Neural cell (in vitro differentiated cells): ENCODE results near the gene SPAG16. TPM values are rescaled to one million over a fixed set of nuclear protein-coding genes. Genes with fewer than 3 reads are reported as not detected.

Source experiments
- H2AFZ ChIP-seq: fragments of 200-600, 300-800 bp; sonication (generic), shearing (Covaris generic); 2 replicates; pipeline ENCODE4 v1.6.0; 2014; ENCODE audit warnings: low read depth, mild to moderate bottlenecking, antibody characterized with exemption, low read length, moderate library complexity
- H3F3A ChIP-seq: fragments of 200-600 bp; shearing (Covaris generic); 2 replicates; pipeline ENCODE4 v1.6.1; 2016; ENCODE audit warnings: mild to moderate bottlenecking, moderate library complexity, mixed read lengths, antibody characterized with exemption, low read length; ENCODE audit not compliant: insufficient read depth, poor library complexity, severe bottlenecking
- H3K27ac ChIP-seq: fragments of 200-600, 300-800 bp; sonication (generic), shearing (Covaris generic); 2 replicates; pipeline ENCODE4 v1.5.1; 2014; ENCODE audit warnings: mild to moderate bottlenecking, low read length, moderate library complexity
- H3K27me3 ChIP-seq: fragments of 300-800, 200-600 bp; sonication (generic), shearing (Covaris generic); 2 replicates; pipeline ENCODE4 v1.6.0; 2014; ENCODE audit warnings: mild to moderate bottlenecking, low read depth, low read length, moderate library complexity; ENCODE audit not compliant: insufficient read depth
- H3K36me3 ChIP-seq: fragments of 300-800, 200-600 bp; sonication (generic), shearing (Covaris generic); 2 replicates; pipeline ENCODE4 v1.5.1; 2014; ENCODE audit warnings: mild to moderate bottlenecking, antibody characterized with exemption, low read length, moderate library complexity; ENCODE audit not compliant: insufficient read depth
- H3K4me2 ChIP-seq: fragments of 300-800, 200-600 bp; sonication (generic), shearing (Covaris generic); 2 replicates; pipeline ENCODE4 v1.6.0; 2014; ENCODE audit warnings: mild to moderate bottlenecking, low read length
- H3K4me3 ChIP-seq: fragments of 300-800, 200-600 bp; sonication (generic), shearing (Covaris generic); 2 replicates; pipeline ENCODE4 v1.5.1; 2014; ENCODE audit warnings: mild to moderate bottlenecking, low read length, moderate library complexity
- H3K79me2 ChIP-seq: fragments of 200-600 bp; shearing (Covaris generic); replicated peaks from 2 replicates; pipeline ENCODE4 v1.6.0; 2014; ENCODE audit warnings: mild to moderate bottlenecking, low read length, moderate library complexity; ENCODE audit not compliant: insufficient read depth
- H3K9ac ChIP-seq: fragments of 300-800, 200-600 bp; sonication (generic), shearing (Covaris generic); 2 replicates; pipeline ENCODE4 v1.6.1; 2016; ENCODE audit warnings: mild to moderate bottlenecking, low read length, mixed read lengths
- H3K9me2 ChIP-seq: fragments of 200-600 bp; shearing (Covaris generic); 2 replicates; pipeline ENCODE4 v1.6.1; 2016; ENCODE audit warnings: mild to moderate bottlenecking, low read length, mixed read lengths; ENCODE audit not compliant: insufficient read depth
- H3K9me3 ChIP-seq: fragments of 200-600, 300-800 bp; sonication (generic), shearing (Covaris generic); 2 replicates; pipeline ENCODE4 v1.6.1; 2016; ENCODE audit warnings: mild to moderate bottlenecking, mixed run types, low read length, moderate library complexity, mixed read lengths
- H4K20me1 ChIP-seq: fragments of 200-600 bp; shearing (Covaris generic); 2 replicates; pipeline ENCODE4 v1.6.1; 2016; ENCODE audit warnings: mild to moderate bottlenecking, mixed run types; ENCODE audit not compliant: insufficient read depth
- EP300 ChIP-seq: fragments of 450-650 bp; conservative IDR thresholded peaks from 2 replicates; pipeline ENCODE4 v1.6.1; 2014; ENCODE audit warnings: antibody characterized with exemption, mild to moderate bottlenecking, moderate library complexity; ENCODE audit not compliant: poor library complexity, severe bottlenecking
- EZH2 ChIP-seq: fragments of 200-600, 300-800 bp; shearing (Covaris generic), sonication (generic); IDR thresholded peaks from 2 replicates; pipeline ENCODE4 v1.6.1; 2014; ENCODE audit warnings: antibody characterized with exemption, low read length, borderline replicate concordance, mild to moderate bottlenecking; ENCODE audit not compliant: insufficient read depth, poor library complexity, severe bottlenecking
- MXI1 ChIP-seq: fragments of 450-650 bp; conservative IDR thresholded peaks from 2 replicates; pipeline ENCODE4 v1.6.1; 2014; ENCODE audit warnings: antibody characterized with exemption, mild to moderate bottlenecking; ENCODE audit not compliant: poor library complexity, severe bottlenecking
- POLR2AphosphoS5 ChIP-seq: IDR thresholded peaks from 2 replicates; pipeline ENCODE4 v1.6.1; 2012
- RAD21 ChIP-seq: fragments of 450-650 bp; conservative IDR thresholded peaks from 2 replicates; pipeline ENCODE4 v1.6.1; 2014; ENCODE audit warnings: antibody characterized with exemption, mild to moderate bottlenecking, moderate library complexity
- SMC3 ChIP-seq: fragments of 450-650 bp; conservative IDR thresholded peaks from 2 replicates; pipeline ENCODE4 v1.6.1; 2014; ENCODE audit warnings: antibody characterized with exemption, mild to moderate bottlenecking, moderate library complexity; ENCODE audit not compliant: poor library complexity
- TAF1 ChIP-seq: IDR thresholded peaks from 2 replicates; pipeline ENCODE4 v1.6.1; 2012; ENCODE audit warnings: low read depth
- polyA plus RNA-seq: library from polyadenylated mRNA; depleted of rRNA; stranded (reverse); fragments of >200 nt; gene quantifications from 2 replicates; pipeline ENCODE4 v1.2.3, GENCODE V29; 2014
- TF ChIP-seq, protein P1 (sequence below): IDR thresholded peaks from 2 replicates; pipeline ENCODE4 v1.6.1; 2012; ENCODE audit warnings: borderline replicate concordance
- TF ChIP-seq, protein P2 (sequence below): fragments of 450-650 bp; IDR thresholded peaks from 2 replicates; pipeline ENCODE4 v1.5.1; 2014; ENCODE audit warnings: antibody characterized with exemption, mild to moderate bottlenecking, moderate library complexity; ENCODE audit not compliant: poor library complexity, severe bottlenecking

SPAG16 gene
- polyA plus RNA-seq, 1 donor from 2014 or later = 75.4 TPM

DNA sequence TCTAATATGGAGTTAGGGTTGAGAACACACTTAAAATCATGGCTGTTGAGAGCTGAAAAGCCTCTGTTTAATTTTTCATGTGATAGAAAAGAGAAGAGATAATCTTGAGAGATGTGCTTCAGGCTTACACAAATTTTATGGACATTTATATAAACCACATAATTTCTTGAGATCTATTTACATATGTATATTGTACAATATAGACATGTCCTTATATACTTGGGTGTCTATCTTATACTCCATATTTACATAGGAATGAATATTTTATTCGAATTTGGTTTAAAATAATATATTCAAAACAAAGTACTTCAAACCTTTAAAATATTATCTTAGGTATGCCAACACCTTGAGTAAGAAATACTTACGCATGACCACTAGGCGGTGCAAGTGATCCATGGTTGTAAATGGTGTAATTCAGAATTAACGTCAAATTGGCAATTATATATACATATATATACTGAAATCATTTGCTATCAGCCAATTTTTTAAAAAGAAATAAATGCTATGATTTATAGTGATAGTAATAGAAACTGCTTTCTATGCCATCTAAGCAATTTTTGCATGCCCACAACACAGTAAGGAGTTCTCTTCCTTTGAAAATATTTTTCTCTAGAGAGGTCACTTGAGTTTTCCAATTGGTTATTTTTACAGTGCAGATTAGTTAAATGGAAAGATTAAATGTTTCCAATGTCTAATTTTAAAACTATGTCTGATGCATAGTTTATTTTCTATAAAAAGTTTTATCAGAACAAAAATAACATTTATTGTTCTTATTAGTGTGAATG, 37.6 kb upstream of the SPAG16 start:
- H3K4me2 ChIP-seq = no peak overlapping the region
- no peaks in the 10 kb centered on the region for H4K20me1 ChIP-seq
- no peak overlapping the region for H2AFZ ChIP-seq
- H3K27me3 ChIP-seq = peaks cover 9% of the 10 kb centered on the region
- H3K9me3 ChIP-seq = no peaks in the 10 kb centered on the region
- no peaks in the 10 kb centered on the region for H3K9me2 ChIP-seq
- no peaks in the 10 kb centered on the region for H3K79me2 ChIP-seq
- no peaks in the 10 kb centered on the region for H3K36me3 ChIP-seq
- H3K4me3 ChIP-seq = no peak overlapping the region
- H3F3A ChIP-seq = no peaks in the 10 kb centered on the region
- H3K27ac ChIP-seq = no peak overlapping the region
- H3K9ac ChIP-seq = no peak overlapping the region
- TF ChIP-seq, protein P1, sequence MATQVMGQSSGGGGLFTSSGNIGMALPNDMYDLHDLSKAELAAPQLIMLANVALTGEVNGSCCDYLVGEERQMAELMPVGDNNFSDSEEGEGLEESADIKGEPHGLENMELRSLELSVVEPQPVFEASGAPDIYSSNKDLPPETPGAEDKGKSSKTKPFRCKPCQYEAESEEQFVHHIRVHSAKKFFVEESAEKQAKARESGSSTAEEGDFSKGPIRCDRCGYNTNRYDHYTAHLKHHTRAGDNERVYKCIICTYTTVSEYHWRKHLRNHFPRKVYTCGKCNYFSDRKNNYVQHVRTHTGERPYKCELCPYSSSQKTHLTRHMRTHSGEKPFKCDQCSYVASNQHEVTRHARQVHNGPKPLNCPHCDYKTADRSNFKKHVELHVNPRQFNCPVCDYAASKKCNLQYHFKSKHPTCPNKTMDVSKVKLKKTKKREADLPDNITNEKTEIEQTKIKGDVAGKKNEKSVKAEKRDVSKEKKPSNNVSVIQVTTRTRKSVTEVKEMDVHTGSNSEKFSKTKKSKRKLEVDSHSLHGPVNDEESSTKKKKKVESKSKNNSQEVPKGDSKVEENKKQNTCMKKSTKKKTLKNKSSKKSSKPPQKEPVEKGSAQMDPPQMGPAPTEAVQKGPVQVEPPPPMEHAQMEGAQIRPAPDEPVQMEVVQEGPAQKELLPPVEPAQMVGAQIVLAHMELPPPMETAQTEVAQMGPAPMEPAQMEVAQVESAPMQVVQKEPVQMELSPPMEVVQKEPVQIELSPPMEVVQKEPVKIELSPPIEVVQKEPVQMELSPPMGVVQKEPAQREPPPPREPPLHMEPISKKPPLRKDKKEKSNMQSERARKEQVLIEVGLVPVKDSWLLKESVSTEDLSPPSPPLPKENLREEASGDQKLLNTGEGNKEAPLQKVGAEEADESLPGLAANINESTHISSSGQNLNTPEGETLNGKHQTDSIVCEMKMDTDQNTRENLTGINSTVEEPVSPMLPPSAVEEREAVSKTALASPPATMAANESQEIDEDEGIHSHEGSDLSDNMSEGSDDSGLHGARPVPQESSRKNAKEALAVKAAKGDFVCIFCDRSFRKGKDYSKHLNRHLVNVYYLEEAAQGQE = no peak
- TF ChIP-seq MXI1 = no peak
- TF ChIP-seq SMC3 = peak; percentile 84
- TF ChIP-seq RAD21 = peak; percentile 84
- TF ChIP-seq EP300 = no peak
- no peak for TF ChIP-seq POLR2AphosphoS5
- TF ChIP-seq TAF1 = no peak
- TF ChIP-seq, protein P2, sequence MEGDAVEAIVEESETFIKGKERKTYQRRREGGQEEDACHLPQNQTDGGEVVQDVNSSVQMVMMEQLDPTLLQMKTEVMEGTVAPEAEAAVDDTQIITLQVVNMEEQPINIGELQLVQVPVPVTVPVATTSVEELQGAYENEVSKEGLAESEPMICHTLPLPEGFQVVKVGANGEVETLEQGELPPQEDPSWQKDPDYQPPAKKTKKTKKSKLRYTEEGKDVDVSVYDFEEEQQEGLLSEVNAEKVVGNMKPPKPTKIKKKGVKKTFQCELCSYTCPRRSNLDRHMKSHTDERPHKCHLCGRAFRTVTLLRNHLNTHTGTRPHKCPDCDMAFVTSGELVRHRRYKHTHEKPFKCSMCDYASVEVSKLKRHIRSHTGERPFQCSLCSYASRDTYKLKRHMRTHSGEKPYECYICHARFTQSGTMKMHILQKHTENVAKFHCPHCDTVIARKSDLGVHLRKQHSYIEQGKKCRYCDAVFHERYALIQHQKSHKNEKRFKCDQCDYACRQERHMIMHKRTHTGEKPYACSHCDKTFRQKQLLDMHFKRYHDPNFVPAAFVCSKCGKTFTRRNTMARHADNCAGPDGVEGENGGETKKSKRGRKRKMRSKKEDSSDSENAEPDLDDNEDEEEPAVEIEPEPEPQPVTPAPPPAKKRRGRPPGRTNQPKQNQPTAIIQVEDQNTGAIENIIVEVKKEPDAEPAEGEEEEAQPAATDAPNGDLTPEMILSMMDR = peak; percentile 82
- no peak for TF ChIP-seq EZH2

DNA sequence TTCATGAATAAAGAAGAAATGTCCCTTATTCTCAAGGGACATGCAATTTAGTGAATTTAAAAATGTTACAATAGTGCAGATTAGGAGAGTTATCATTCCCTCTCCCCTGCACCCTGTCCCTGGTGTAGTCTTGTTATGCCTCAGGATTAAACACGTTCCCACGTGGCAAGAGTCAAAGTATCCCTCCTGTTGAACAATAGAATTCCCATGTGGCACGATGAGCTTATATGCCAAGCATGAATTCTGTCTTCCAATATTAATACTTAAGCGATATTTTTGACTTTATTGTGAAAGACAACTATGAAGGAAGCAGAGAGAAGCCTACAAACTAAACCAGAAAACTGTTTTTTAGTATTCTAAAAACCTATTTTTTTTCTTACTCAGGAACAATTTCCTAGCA, 36.7 kb upstream of the SPAG16 start:
- H2AFZ ChIP-seq = no peak overlapping the region
- H3K9ac ChIP-seq = no peak overlapping the region
- H3K79me2 ChIP-seq = no peaks in the 10 kb centered on the region
- no peaks in the 10 kb centered on the region for H3K9me2 ChIP-seq
- H3K36me3 ChIP-seq = no peaks in the 10 kb centered on the region
- peaks cover 9% of the 10 kb centered on the region for H3K27me3 ChIP-seq
- H3F3A ChIP-seq = no peaks in the 10 kb centered on the region
- no peaks in the 10 kb centered on the region for H4K20me1 ChIP-seq
- no peaks in the 10 kb centered on the region for H3K9me3 ChIP-seq
- H3K27ac ChIP-seq = no peak overlapping the region
- H3K4me3 ChIP-seq = no peak overlapping the region
- H3K4me2 ChIP-seq = no peak overlapping the region
- TF ChIP-seq SMC3 (no peak), RAD21 (no peak), EP300 (no peak), TAF1 (no peak), POLR2AphosphoS5 (no peak), MXI1 (no peak), EZH2 (no peak)
- TF ChIP-seq, protein P1 = no peak
- TF ChIP-seq, protein P2 = no peak
